HG02623 (cell line): ENCODE results near the gene KCNMA1.
"Not testable (repeated sequence)": the region's sequence is repeated elsewhere in the genome, so short reads cannot be mapped to it uniquely, and the experiment has no call there.

Experiments
- ATAC-seq: cut with Tn5 transposase; IDR thresholded peaks from one replicate; pipeline ENCODE4 v1.9.1; 2021; ENCODE audit warnings: moderate library complexity; ENCODE audit not compliant: unreplicated experiment

The KCNMA1 gene

DNA sequence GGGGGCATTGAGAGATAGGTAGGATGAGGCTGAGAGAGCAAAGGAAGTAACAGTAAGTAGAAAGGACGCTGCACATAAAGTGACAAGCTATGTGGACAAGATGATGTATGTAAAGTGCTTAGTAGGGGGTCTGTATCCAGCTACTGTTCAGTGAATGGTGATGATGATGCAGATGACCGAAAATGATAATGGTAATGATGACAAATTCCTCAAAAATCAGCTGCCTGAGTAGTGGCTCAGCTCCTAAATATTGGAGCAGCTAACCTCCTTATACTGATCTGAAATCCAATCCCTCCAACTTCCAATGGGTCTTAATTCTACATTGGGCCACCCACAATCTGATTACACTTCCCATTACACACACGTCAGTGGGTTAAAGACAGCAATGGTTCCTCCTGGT lies 27.1 kb upstream of the KCNMA1 start:
- no peak for ATAC-seq

DNA sequence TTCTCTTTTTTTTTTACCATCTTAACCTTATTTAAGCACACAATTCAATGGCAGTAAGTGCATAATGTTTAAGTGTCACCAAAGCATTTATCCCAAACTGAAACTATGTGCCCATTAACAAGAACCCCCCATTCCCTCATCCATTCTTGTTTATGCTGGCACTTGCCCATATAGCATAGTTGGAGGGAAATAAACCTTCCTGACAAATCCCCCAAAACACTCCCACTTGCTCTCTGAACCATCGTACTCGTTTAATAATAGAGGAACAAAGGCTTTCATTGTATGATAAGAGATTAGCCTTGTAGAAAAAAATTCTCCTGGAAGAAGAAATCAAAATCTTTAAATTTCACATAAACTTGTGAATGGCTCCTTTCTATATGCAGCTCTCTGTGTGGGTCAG lies 26.4 kb upstream of the KCNMA1 start:
- ATAC-seq: no peak

DNA sequence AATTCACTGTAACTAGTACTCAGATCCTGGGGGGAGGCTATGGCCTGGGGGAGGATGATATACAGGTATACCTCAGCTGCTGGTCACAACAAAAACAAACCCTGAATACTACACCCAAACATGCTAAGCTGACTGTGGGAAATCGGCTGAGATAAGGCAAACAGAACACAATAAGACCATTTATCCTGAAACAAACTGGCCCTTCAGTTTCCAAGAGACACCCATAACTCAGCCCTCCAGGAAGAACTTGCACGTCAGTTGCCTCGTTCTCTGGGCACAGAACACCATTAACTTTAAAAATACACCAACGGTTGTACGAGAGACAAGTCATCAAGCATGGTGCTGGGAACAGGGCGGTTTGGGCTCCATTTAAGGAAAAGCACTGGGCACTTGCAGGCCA lies 24.1 kb upstream of the KCNMA1 start:
- ATAC-seq: no peak

DNA sequence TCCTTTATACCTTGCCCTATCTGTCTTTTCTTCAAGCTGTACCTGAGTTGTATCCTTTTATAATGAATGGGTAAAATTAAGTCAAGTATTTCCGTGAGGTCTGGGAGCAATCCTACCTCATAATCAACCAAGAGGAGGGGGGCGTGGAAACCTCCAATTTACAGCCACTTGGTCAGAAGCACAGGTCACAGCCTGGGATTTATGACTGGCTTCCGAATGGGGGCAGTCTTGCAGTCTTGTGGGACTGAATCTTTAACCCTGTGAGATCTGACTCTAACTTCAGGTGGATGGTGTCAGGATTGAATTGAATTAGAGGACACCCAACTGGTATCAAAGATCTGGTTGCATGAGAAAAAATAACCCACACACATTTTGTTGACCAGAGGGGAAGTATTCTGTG lies 23.5 kb upstream of the KCNMA1 start:
- ATAC-seq: no peak

DNA sequence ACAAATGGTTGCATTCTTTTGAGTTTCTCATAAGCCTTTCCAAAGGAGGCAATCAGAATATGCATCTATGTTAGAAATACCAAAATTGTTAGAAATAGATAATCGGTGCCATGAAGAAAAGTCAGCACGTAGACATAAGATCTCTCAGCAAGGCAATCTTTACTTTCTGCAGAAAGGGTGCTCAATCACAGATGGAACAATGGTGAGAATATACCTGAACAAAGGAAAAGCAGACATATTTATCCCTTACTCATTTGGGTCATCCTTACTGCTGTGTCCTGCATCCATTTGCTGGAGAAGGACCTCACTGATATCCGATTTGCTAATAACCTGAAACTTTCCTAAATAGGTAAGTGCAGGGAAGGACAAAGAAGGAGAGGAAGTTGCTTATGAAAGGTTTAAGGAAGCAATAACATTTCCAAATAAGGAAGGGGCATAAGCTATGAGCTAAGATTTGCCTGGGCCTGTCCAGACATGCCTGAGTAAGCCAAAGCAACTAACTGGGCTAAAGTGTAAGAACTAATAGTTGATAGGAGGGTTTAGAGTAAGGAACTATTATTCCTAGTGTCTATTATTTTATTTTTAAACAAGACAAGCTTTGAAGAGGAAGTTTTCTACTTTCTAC lies 21.6 kb upstream of the KCNMA1 start:
- not testable (repeated sequence) for ATAC-seq

DNA sequence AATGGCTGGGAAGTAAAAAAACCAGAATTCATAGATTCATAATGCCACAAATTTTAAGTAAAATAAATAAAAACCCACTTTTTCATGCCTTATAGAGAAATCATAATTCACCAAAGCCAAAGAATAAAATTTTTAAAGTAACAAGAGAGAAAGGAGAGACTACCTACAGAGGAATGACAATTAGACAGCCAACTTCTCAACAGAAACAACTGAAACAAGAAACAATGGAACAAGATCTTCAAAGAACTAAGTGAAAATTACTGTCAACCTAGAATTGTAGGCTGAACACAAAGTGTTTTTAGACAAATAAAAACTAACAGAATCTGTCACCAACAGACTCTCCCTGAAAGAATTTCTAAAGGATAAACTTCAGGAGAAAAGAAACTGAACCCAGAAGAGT lies 15.6 kb upstream of the KCNMA1 start:
- no peak for ATAC-seq

DNA sequence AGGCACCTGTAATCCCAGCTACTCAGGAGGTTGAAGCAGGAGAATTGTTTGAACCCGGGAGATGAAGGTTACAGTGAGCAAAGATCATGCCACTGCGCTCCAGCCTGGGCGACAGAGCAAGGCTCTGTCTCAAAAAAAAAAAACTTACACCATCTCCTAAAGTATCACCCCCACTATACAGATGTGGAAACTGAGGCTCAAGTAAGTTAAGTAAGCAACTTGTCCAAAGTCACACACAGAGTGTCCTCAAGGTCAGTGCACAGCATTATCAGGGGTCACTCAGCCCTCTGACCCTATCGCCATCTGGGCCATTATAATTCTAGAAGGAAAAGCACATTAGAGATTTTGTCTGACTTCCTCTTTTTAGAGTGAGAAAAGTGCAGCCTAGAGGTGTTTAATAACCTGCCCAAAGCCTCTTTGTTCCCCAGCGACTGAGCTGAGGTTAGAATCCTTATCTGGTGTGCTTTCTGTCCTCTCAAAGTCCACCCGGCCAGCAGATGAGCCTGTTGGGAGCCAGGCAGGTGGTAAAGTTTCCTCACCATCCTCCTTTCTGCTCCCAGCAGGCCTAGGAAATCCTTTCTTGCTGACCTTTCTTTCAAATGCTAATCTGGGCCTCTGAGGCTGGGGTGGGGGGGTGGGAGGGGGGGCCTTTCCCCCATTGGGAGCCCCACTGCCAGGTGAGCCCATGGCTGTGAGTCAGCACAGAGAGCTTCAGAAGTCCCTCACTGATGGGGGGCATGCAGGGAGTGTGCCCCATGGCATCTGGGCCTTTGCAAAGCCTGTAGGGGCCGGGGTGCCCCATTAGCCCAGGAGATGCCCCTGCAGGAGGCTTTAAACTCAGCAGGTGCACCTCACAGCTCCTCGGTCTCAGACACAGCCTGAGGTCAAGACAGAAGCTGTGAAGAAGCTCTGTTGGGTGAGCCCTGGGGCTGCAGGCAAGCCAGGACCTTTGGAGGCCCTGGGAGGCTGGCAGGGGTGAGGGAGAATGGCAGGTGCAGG lies 12.0 kb upstream of the KCNMA1 start:
- no peak for ATAC-seq

DNA sequence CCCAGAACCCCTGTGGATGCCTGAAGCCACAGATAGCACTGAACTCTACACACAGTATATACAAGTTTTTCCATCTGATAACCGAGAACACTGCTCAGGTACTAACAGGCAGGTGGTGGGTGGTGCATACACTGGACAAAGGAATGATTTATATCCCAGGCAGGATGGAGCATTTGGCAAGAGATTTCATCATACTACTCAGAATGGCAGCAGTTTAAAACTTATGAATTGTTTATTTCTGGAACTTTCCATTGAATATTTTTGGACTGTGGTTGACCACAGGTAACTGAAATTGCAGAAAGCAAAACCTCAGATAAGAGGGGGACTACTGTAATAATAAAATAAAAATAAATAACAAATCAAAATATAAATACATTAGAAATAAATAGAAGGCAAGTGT lies 10.9 kb upstream of the KCNMA1 start:
- no peak for ATAC-seq

DNA sequence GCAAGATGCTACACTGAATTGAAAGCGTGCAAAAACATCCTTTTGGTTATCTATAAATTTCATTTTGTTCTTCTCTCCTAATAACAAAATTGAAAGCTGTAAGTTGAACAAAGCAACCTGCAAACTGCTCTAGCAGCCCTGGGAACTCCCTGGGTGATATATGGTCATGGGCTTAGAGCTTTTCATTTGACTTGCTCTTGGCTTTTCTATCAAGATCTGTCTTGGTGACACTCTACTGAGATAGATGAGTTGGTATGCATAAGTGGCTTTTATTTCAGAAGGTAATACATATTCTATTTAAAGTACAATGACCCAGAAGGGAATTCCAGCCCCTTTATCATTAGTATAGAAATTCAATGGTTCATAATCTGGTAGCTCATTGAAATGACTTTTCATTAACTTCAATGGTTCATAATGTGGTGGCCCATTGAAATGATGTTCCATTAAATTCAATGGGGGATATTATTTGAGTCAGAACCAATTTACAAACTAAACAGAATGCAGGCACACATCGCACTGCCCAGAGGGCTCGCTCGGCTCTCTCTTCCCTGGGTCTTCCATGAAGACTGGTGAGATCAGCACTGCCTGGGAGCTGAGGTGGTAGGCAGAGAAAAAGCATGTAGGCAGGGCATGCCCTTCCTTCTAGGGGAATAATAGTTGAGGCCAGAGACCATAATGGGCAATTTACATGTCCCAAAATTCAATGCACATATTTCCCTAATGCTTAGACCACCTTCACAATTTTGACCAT lies 10.1 kb upstream of the KCNMA1 start:
- ATAC-seq: no peak

DNA sequence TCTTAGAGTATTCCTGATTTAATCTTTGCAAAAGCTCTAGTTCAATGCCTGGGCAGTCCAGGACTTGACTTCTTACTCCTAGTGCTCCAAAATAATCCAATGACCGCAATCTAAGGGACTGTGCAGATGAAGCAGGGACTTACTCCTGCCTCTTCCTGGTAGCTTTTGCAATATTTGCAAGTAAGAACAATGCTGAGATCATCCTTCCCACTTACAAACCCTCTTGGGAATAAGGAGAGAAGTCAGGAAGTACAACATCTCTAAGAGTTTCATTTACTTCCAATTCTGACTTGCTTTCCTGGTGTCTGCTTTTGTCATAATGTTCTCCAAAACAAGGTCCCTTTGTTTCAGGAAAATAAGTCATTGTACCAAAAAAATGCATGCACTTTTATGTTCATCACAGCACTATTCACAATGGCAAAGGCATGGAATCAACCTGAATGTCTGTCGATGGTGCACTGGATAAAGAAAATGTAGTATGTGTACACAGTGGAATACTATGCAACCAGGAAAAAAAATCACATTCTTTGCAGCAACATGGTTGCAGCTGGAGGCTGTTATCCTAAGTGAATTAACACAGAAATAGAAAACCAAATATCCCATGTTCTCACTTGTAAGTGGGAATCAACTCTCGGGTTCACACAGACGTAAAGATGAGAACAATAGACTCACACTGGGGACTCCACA lies 7.1 kb upstream of the KCNMA1 start:
- ATAC-seq: no peak

DNA sequence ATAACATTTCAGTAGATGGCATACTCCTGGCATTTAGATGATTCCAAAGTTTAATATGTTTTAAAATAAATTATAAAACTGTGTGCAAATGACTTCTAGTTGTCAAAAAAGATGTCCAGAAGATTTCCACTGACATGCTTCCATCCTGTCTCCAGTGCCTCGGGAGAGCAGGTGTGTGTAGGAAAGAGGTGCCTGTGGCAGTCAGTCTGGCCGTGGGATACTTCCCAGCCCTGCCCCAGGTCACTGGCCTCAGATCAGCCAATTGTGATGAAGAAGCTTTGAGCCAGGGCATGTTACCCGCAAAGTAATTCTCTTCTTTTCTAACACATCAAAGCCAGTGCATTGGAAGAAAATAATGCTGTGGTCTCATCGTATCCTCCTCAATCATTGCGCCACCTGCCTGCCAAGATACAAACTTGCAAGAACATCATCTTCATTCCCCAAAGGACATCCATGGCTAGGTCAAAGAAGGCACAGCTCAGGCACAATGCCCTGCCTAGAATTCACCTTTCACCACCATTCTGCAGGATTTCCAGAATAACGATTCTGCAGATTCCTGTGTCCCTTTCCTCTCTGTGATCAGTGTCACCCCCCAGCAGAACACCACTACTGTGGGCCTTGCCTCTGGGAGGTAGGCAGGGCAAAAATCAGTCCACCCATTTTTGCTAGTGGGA lies 6.3 kb upstream of the KCNMA1 start:
- no peak for ATAC-seq

DNA sequence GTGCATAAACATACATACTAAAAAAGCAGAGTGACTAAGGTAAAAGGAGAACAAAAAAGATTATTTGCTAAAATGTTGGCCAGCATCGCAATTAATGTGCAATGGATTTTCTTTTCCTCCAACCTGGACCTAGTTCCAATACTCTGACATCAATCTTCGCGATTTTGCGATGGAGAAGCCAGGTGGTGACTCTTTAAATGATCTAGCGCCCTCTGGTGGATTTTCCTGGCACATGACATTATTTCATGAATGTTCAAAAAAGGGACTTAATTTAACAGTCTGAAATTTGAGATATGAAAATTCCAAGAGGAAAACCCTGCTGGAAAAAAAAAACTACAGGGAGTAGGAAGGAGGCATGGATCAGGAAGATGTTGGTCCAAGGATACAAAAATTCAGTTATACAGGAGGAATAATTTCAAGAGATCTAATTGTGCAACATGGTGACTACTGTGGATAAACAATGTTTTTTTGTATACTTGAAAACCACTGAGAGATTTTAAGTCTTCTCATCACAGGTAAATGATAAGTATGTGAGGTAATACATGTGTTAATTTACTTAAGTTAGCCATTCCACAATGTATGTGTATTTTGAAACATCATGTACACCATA lies 4.3 kb upstream of the KCNMA1 start:
- ATAC-seq: no peak

DNA sequence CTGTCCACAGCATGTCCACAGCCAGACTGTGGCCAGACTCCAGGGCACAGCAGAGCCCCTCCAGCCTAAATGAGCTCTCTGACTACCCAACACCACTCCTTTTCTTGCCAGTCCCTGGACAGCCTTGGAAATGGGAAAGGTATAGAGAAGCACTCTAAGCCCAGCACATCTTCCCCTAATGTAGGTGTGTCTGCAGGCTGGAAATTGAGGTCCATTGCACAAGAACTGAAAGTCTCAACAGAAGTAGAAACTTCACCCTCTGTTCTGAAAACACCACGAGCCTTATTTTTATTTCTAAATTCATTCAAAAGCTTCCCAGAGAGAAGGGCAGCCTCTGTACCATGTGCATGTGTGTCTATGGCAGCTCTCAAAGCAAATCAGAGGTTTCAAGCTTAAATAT lies 3.7 kb upstream of the KCNMA1 start:
- ATAC-seq: no peak

DNA sequence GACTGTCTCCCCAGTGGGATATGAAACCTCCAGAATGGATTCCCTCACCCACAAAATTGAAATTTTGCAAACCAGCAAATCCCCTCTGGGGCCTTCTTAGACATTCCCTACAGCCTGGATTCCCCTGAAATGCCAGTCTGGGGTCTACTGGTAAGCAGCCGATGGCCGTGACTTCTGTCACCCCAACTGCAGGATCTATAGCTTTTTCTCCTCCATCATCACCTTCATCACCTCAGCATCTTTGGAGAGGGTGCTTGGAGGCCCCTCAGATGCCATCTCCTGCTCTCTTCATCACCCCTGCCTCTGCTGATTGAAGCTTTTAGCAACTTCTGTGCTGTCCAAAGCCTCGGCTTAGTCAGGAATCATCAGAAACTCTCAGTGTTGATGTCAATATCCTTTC lies 2.6 kb upstream of the KCNMA1 start:
- ATAC-seq: no peak

DNA sequence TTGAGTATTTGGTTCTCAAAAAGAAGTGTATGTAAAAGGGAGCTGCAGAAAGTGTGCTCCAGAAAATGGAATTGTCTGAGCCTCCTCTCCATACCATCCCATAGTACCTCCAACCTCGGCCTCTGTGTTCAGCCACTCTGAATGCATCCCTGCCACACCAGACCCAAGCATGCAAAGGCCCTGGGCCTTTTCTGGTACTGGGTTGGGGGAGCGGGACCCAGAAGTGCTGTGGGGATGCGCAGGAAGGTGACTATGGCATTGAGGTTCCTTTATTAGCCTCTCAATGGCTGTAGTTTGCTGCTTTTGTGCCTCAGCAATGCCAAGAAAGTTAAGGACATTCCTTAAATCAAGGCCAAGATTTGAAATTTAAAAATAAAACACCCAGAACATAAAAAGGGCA lies 2.1 kb upstream of the KCNMA1 start:
- ATAC-seq: no peak

DNA sequence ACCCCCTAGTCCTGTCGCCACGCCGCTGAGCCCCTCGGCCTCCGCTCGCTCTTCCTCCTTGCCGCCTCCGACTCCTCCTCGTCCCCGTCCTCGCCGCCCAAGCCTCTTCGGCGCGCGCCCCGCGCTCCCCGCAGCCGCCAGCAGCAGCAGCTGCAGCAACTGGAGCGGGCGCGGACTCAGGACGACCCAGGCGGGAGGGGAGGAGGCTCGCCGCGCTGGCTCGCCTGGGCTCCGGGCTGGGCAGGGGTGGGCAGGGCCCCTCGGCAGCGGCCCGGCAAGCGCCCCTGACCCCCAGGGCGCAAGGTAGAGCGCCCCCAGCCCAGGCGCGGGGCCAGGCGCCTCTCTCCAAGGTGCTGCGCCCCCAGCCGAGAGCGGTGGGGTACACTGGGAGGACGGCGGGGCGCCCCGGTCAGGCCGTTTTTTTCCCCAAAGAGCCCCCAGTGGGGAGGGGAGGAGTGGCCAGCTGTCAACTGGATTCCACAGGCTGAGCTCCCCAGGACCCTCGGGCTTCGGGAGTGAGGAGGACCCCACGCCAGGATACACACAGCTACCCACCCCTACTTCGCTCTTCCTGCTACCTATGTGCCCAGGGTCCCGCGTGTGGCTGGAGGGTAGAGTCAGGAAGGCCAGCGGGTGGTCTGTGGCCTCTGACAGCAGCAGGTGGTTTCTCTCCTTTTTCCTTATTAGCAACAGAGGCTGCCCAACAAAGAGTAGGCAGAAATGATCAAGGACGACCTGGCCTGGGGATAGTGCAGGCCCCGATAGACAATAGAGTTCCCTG lies 903 bp upstream of the KCNMA1 start:
- ATAC-seq: no peak

DNA sequence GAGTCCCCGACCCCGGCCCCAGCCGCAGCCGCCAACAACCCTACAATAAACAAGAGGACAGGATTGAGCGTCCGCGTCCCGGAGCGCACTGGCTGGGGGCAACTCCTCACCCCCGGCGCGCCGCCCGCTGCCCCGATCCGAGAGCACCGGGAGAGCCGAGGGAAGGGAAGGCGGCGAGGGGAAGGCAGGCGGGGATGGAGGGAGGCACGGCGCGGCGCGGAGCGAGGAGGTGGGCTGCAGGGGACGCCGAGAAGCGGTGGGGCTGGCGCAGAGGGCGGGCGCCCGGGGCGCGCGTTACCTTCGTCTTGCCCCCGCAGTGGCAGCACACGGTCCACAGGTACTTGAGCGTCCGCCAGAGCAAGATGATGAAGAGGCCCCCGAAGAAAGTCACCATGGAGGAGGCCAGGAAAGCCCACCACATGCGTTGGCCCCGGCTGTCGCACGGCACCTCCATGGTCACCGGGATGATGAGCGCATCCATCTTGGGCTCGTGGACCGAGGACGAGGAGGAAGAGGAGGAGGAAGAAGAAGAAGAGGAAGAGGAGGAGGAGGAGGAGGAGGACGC lies 559 bp downstream of the KCNMA1 start:
- ATAC-seq: no peak

DNA sequence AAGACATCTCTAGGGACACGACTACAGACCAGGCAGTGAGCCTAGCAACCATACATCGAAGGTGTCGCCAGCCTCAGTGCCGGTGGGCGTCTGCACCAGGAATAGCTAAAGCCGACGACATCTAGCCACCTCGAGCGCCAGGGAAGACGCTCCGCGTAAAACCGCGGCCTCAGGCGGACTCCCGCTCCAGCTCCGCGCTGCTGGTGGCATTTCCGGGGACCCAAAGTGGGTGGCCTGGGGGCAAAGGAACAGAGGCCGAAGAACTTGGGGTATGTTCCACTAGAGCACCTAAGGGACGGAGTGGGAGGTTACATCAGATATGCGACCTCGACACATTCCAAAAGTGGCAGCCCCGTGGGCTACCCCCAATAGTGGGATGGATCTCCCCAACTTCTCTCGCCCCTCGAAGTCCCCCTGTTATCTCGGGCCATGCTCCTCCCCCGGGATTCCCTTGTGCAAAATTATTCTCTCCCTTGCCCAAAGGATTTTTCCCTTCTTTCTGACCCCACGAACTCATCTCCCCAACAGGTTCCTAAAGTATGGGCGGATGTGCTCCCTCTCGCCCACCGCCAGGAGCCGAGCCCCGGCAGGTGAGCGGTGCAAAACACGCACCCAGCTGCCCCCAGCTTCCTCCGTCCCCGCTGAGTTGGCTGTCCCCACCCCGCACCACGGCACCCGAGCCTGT lies 1.2 kb downstream of the KCNMA1 start:
- ATAC-seq: no peak
